Central memory CD8-positive, alpha-beta T cell (primary cell): ENCODE results near the gene TRERF1.
"Not testable (repeated sequence)": the region's sequence is repeated elsewhere in the genome, so short reads cannot be mapped to it uniquely, and the experiment has no call there.

Experiments
- ATAC-seq: fragments of 150-1000 bp; cut with Tn5 transposase; replicated peaks from 2 replicates; pipeline ENCODE4 v1.10.0; 2022; ENCODE audit warnings: mild to moderate bottlenecking, moderate FRiP score, moderate number of reproducible peaks; ENCODE audit not compliant: poor library complexity, severe bottlenecking; ENCODE audit errors: extremely low read depth
- DNase-seq, 2 donors: peaks; one replicate each; pipeline ENCODE4 v3.0.0; 2021; ENCODE audit warnings: low spot score in 2 of 2
- H3K27ac Mint-ChIP-seq: one replicate; pipeline ENCODE4 v1.8.0; 2022; ENCODE audit warnings: low read depth, mild to moderate bottlenecking, moderate library complexity, mixed read lengths
- H3K27me3 Mint-ChIP-seq: one replicate; pipeline ENCODE4 v1.8.0; 2022; ENCODE audit warnings: mixed read lengths
- H3K36me3 Mint-ChIP-seq: one replicate; pipeline ENCODE4 v1.8.0; 2022; ENCODE audit warnings: mild to moderate bottlenecking, moderate library complexity, mixed read lengths; ENCODE audit not compliant: insufficient read depth
- H3K4me1 Mint-ChIP-seq: one replicate; pipeline ENCODE4 v1.8.0; 2022; ENCODE audit warnings: mixed read lengths
- H3K4me3 Mint-ChIP-seq: one replicate; pipeline ENCODE4 v1.8.0; 2022; ENCODE audit warnings: mild to moderate bottlenecking, moderate library complexity, mixed read lengths
- H3K9me3 Mint-ChIP-seq: one replicate; pipeline ENCODE4 v1.8.0; 2022; ENCODE audit warnings: mixed read lengths

The TRERF1 gene

GRCh38 chr6:42204768-42205282 lies 246.9 kb downstream of the TRERF1 start:
- Mint-ChIP-seq H3K9me3 (peaks cover 5% of the 10 kb centered on the region), H3K4me3 (no peak overlapping the region), H3K36me3 (peaks cover 39% of the 10 kb centered on the region), H3K27ac (no peak overlapping the region), H3K27me3 (no peaks in the 10 kb centered on the region), H3K4me1 (no peaks in the 10 kb centered on the region)
- ATAC-seq (no peak), DNase-seq (no peak)

GRCh38 chr6:42203183-42203582 lies 248.5 kb downstream of the TRERF1 start:
- DNase-seq (no peak), ATAC-seq (no peak)
- peaks cover 5% of the 10 kb centered on the region for H3K9me3 Mint-ChIP-seq
- H3K36me3 Mint-ChIP-seq, result peaks cover 24% of the 10 kb centered on the region
- no peak overlapping the region for H3K27ac Mint-ChIP-seq
- H3K27me3 Mint-ChIP-seq, result no peaks in the 10 kb centered on the region
- H3K4me3 Mint-ChIP-seq, result no peak overlapping the region
- no peaks in the 10 kb centered on the region for H3K4me1 Mint-ChIP-seq

GRCh38 chr6:42202131-42202915 lies 249.4 kb downstream of the TRERF1 start:
- not testable (repeated sequence) for H3K27ac Mint-ChIP-seq, H3K9me3 Mint-ChIP-seq, DNase-seq, H3K4me3 Mint-ChIP-seq, H3K27me3 Mint-ChIP-seq, H3K4me1 Mint-ChIP-seq, ATAC-seq
- H3K36me3 Mint-ChIP-seq, result peaks cover 18% of the 10 kb centered on the region

GRCh38 chr6:42201382-42201781 lies 250.3 kb downstream of the TRERF1 start:
- H3K9me3 Mint-ChIP-seq, result peaks cover 5% of the 10 kb centered on the region
- no peak for DNase-seq
- H3K4me1 Mint-ChIP-seq, result no peaks in the 10 kb centered on the region
- peaks cover 14% of the 10 kb centered on the region for H3K36me3 Mint-ChIP-seq
- no peak overlapping the region for H3K27ac Mint-ChIP-seq
- no peak overlapping the region for H3K4me3 Mint-ChIP-seq
- no peaks in the 10 kb centered on the region for H3K27me3 Mint-ChIP-seq
- ATAC-seq, result no peak

- no peaks in the 10 kb centered on the region for H3K27me3 Mint-ChIP-seq
- H3K4me1 Mint-ChIP-seq, result no peaks in the 10 kb centered on the region
- no peak for ATAC-seq
- H3K36me3 Mint-ChIP-seq, result peaks cover 3% of the 10 kb centered on the region
- DNase-seq, result no peak
- H3K27ac Mint-ChIP-seq, result no peak overlapping the region
- no peak overlapping the region for H3K4me3 Mint-ChIP-seq
- peaks cover 5% of the 10 kb centered on the region for H3K9me3 Mint-ChIP-seq
Measured at GRCh38 chr6:42200035-42200434, 251.7 kb downstream of the TRERF1 start.

- H3K9me3 Mint-ChIP-seq, result peaks cover 5% of the 10 kb centered on the region
- H3K27ac Mint-ChIP-seq, result no peak overlapping the region
- no peak for ATAC-seq
Measured at GRCh38 chr6:42199106-42199981, 252.4 kb downstream of the TRERF1 start.

GRCh38 chr6:42197555-42198362 lies 254.0 kb downstream of the TRERF1 start:
- ATAC-seq (peak; percentile 49), DNase-seq (no peak)
- H3K9me3 Mint-ChIP-seq, result peaks cover 5% of the 10 kb centered on the region
- no peaks in the 10 kb centered on the region for H3K27me3 Mint-ChIP-seq
- H3K27ac Mint-ChIP-seq, result no peak overlapping the region
- peaks cover 1% of the 10 kb centered on the region for H3K36me3 Mint-ChIP-seq
- H3K4me1 Mint-ChIP-seq, result no peaks in the 10 kb centered on the region
- no peak overlapping the region for H3K4me3 Mint-ChIP-seq

More at GRCh38 chr6:42199106-42199981, 252.4 kb downstream of the TRERF1 start:
- H3K27me3 Mint-ChIP-seq, result no peaks in the 10 kb centered on the region
- H3K4me3 Mint-ChIP-seq, result no peak overlapping the region
- peaks cover 1% of the 10 kb centered on the region for H3K36me3 Mint-ChIP-seq
- DNase-seq, result no peak
- no peaks in the 10 kb centered on the region for H3K4me1 Mint-ChIP-seq

GRCh38 chr6:42195415-42195814 lies 256.3 kb downstream of the TRERF1 start:
- ATAC-seq (no peak), DNase-seq (no peak)
- Mint-ChIP-seq H3K4me3 (no peak overlapping the region), H3K4me1 (no peaks in the 10 kb centered on the region), H3K9me3 (peaks cover 5% of the 10 kb centered on the region), H3K36me3 (peaks cover 5% of the 10 kb centered on the region), H3K27ac (no peak overlapping the region), H3K27me3 (no peaks in the 10 kb centered on the region)

- DNase-seq, result no peak
- ATAC-seq, result no peak
- Mint-ChIP-seq H3K27me3 (no peaks in the 10 kb centered on the region), H3K4me1 (no peaks in the 10 kb centered on the region), H3K9me3 (no peaks in the 10 kb centered on the region), H3K36me3 (peaks cover 5% of the 10 kb centered on the region), H3K27ac (no peak overlapping the region), H3K4me3 (no peak overlapping the region)
Measured at GRCh38 chr6:42194056-42194455, 257.7 kb downstream of the TRERF1 start.

- Mint-ChIP-seq H3K36me3 (peaks cover 5% of the 10 kb centered on the region), H3K27me3 (no peaks in the 10 kb centered on the region), H3K4me1 (no peaks in the 10 kb centered on the region), H3K27ac (no peak overlapping the region), H3K4me3 (no peak overlapping the region), H3K9me3 (no peaks in the 10 kb centered on the region)
- ATAC-seq (no peak), DNase-seq (no peak)
Measured at GRCh38 chr6:42193491-42193894, 258.2 kb downstream of the TRERF1 start.

- H3K27me3 Mint-ChIP-seq, H3K36me3 Mint-ChIP-seq, ATAC-seq, DNase-seq, H3K9me3 Mint-ChIP-seq, H3K4me1 Mint-ChIP-seq, H3K4me3 Mint-ChIP-seq, H3K27ac Mint-ChIP-seq: not testable (repeated sequence)
Measured at GRCh38 chr6:42192385-42192784, 259.3 kb downstream of the TRERF1 start.

- H3K4me3 Mint-ChIP-seq, result no peak overlapping the region
- no peaks in the 10 kb centered on the region for H3K4me1 Mint-ChIP-seq
- H3K9me3 Mint-ChIP-seq, result no peaks in the 10 kb centered on the region
- no peak overlapping the region for H3K27ac Mint-ChIP-seq
- peaks cover 5% of the 10 kb centered on the region for H3K36me3 Mint-ChIP-seq
- no peak for ATAC-seq
- no peak for DNase-seq
- H3K27me3 Mint-ChIP-seq, result no peaks in the 10 kb centered on the region
Measured at GRCh38 chr6:42190554-42191183, 261.1 kb downstream of the TRERF1 start.
